GM18519 (cell line): Measurements from ENCODE around the gene STX4.

Experiments
- ATAC-seq: cut with Tn5 transposase; IDR thresholded peaks from one replicate; pipeline ENCODE4 v1.9.1; 2021; ENCODE audit warnings: mild to moderate bottlenecking, moderate library complexity; ENCODE audit not compliant: unreplicated experiment, low FRiP score

STX4 gene, protein sequence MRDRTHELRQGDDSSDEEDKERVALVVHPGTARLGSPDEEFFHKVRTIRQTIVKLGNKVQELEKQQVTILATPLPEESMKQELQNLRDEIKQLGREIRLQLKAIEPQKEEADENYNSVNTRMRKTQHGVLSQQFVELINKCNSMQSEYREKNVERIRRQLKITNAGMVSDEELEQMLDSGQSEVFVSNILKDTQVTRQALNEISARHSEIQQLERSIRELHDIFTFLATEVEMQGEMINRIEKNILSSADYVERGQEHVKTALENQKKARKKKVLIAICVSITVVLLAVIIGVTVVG

DNA sequence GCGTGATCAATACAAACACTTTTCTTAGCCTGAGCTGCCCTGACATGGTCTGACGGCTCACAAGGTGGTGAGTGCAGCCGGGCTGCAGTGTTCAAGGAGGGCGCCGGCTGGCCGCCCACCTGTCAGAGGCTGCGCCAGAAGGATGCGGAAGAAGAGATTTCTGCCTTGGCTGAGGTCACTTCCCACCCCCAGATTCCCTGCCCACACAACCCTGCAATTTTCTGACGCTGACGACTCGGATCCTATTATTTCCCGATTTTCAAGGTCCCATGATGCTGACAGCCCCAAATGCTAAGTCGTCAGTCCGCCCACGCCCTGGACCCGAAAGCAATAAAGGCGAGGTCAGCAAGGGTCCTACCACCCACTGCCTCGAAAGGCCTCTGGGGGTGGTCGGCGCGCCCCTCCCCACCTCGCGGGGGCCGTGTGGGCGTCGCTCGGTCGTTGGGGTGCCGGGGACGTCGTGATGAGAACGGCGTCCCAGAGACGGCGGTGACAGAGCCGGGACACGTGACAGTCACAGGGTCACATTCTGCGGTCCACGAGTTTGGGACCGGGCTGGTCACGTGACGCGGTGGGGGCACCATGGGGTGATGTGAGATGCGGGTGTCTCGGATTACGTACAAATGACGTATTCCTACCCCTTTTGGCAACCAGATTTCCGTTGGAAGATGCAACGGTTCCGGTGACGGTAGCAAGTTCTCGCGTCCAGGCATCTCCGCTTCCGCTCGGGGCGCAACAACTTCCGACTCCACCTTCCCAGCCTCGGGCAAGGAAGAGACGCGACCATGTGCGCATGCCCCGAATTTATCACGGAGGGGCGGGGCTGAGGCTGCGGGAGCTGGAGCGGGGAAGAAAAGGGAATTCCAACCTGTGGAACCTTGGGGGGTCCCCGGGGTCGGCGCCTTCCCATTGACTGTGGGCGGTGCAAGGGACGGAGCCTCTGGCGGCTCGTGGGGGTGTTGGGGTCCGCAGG lies at the start of gene STX4:
Gene STX4 (plus strand): TSS at position 823 of the 973 bp plus-strand sequence. CDS start 248 bp downstream, outside the sequence.
- peak; percentile 74 for ATAC-seq

DNA sequence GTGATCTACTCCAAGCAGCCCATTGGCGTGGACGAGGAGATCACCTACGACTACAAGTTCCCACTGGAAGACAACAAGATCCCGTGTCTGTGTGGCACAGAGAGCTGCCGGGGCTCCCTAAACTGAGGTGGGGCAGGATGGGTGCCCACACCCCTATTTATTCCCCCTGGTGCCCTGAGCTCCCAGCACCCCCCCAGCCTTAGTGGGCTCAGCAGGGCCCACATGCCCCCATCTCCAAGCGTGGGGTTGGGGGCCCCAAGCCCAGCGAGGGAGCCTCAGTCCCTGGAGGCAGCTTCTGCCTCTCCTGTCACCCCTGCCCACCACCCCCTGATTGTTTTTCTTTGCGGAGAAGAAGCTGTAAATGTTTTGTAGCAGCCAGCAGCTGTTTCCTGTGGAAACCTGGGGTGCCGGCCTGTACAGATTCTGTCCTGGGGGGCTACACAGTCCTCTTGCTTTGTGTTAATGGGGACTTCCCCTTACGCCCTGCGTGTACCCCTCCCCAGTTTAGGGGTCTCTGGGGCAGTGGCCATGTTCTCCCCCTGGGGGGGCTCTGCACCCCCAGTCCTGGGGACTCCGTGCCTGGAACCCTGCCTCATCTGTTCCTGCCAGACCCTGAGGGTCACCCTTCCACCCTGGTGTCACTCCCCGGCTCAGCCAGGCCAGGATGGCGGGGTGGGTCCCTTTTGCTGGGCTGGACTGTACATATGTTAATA lies 49.3 kb upstream of the STX4 start:
- ATAC-seq = no peak

GRCh38 chr16:30984669-30985400 lies 48.5 kb upstream of the STX4 start, which contains the start of gene HSD3B7:
HSD3B7 (plus strand) TSS chr16:30985207; CDS start chr16:30985659, 452 bp downstream.
- ATAC-seq = no peak

DNA sequence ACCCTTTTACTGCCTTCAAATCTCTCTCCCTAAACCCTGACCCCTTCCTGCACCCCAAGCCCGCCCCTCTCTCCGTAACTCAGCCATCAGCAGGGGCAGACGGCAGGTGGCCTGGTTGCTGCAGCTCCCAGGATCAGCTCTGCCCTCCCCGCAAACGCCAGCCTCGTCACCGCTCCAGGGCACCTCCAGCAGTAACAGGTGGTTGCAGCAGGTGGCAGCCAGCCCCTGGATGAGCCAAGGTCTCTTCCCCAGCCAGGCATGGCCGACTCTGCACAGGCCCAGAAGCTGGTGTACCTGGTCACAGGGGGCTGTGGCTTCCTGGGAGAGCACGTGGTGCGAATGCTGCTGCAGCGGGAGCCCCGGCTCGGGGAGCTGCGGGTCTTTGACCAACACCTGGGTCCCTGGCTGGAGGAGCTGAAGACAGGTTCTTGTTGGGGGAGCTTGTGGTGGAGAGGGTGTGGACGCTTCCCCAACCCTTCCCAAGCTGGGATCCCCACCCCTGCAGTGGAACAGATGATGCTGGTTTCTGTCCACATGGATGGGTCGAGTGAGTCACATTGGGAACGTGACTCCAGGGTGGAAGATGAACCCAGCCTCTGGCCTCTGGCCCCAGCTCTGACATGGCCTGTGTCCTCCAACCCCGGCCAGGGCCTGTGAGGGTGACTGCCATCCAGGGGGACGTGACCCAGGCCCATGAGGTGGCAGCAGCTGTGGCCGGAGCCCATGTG lies 47.8 kb upstream of the STX4 start:
- ATAC-seq = no peak

DNA sequence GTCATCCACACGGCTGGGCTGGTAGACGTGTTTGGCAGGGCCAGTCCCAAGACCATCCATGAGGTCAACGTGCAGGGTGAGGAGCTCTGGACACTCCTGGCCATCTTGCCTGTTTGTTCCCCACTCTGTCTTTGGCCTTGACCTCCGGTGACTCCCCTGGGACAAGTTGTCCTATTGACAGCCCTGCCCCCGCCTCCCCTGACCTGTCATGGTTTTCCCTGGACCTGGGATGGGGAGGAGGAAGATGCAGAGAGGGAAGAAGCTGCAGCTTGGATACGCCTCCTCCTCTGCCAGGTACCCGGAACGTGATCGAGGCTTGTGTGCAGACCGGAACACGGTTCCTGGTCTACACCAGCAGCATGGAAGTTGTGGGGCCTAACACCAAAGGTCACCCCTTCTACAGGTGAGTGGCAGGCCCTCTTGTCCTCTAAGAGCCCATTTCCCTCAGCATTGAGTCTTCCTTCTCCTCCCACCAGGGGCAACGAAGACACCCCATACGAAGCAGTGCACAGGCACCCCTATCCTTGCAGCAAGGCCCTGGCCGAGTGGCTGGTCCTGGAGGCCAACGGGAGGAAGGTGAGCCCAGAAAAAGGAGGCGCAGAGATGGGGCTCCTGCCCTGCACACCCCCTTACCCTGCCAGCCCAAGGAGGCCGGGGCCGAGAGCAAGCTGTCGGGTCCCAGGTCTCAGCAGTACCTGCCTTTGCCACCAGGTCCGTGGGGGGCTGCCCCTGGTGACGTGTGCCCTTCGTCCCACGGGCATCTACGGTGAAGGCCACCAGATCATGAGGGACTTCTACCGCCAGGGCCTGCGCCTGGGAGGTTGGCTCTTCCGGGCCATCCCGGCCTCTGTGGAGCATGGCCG lies 47.0 kb upstream of the STX4 start:
- no peak for ATAC-seq

DNA sequence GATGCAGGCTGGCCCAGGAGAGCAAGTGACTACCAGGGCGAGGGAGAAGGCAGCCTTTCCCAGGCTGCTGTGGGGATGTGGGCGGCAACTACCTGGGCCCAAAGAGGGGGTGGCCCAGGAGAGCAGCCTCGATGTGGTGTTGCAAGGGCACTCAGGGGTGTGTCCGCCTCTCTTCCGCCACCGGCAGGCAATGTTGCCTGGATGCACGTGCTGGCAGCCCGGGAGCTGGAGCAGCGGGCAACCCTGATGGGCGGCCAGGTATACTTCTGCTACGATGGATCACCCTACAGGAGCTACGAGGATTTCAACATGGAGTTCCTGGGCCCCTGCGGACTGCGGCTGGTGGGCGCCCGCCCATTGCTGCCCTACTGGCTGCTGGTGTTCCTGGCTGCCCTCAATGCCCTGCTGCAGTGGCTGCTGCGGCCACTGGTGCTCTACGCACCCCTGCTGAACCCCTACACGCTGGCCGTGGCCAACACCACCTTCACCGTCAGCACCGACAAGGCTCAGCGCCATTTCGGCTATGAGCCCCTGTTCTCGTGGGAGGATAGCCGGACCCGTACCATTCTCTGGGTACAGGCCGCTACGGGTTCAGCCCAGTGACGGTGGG lies 45.7 kb upstream of the STX4 start:
- ATAC-seq = no peak

- ATAC-seq = no peak
These were observed 43.8 kb upstream of the STX4 start for GRCh38 chr16:30989469-30990047.

DNA sequence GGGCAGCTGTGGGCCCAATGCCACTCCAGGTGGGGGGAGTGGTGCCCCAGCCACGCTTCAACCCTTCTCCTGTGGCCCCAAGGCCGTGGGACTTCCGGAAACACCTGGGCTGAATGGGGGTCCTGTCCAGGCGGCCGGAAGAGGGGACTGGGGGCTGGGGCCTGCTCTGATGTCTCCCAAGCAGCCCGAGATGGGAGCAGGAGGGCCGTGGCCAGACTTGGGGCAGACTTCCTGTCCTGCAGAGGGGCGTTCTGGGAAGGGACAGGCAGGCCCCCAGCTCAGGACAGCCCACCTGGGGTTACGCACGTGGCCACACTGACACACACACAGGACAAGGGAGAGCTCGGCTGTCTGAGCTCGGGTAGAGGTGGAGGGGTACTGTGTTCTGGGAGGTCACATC lies 43.3 kb upstream of the STX4 start:
- ATAC-seq = no peak

DNA sequence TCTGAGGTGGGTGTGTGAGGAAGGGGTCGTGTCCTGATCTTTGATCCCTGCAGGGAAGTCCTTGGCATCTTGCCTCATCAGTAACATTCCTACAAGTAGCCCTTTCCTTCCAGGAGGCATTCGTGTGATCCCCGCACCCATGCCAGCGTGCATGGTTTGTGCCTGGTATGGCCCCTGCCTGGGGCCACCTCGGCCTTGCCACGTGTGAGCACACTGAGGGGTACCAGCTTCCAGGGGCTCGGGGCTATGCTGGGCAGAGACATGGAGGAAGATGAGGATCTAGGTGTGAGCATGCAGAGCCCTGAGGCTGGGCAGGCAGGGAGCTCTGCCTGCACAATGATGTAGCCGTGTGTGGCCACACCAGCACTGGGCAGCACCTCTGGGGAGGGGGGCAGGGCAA lies 42.3 kb upstream of the STX4 start:
- ATAC-seq = no peak

DNA sequence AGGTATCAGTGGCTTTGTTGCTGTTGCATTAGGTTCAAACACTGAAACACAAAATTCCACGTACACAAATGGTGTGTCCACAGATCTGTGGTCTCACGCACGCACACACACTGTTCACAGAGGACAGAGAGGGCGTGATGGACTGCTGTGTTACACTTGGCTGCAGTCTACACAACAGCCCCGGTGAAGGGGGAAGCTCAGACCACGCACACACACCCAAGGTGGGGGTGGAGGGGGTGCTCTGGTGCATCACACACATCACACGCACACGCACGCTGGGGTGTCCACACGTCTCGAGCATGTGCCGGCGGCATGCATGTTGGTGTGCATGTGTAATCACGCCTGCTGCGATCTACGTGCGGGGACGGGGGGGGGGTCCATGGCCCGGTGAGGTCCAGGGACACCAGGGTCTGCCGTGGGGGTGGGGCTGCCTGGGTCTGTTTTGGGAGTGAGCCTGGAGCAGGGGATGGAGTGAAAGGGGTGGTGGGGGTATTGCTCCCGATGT lies 41.0 kb upstream of the STX4 start:
- no peak for ATAC-seq

- no peak for ATAC-seq
These were observed 40.2 kb upstream of the STX4 start for GRCh38 chr16:30992931-30993816.

GRCh38 chr16:30995927-30996323 lies 37.4 kb upstream of the STX4 start:
- ATAC-seq = no peak

- no peak for ATAC-seq
These were observed 36.9 kb upstream of the STX4 start for GRCh38 chr16:30996324-30996984.

DNA sequence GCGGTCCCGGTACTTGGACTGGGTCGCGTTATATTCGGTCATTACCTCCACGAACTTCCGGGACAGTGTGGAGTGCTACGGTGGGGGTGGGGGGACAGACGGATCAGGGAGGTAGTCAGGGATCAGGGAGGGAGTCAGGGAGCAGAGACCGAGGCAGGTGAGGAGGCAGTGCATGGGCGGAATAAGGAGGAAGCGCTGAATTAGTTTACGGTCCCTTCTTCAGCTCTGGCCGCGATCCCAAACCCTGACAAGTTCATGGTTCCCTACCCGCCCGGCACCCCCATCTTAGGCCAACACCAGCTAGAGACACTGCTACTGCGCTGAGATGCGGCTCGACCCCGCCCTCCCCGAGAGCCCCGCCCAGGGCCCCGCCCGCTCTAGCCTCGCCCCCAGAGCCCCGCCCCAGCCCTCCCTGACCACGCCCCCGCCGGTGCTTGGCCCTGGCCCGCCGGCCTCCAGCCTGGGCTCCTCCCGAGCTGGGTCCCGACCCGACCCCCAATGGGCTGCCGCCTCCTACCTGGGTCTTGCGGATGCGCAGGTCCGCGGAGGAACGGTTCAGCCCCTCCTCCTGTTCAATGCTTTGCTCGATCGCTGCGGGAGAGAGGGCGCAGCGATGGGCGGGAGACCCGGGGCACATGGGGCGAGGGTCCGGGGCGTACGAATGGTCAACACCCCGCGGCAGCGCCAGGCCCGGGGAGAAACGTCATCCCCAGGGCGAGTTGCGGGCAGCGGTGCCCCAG lies 36.2 kb upstream of the STX4 start:
- ATAC-seq = no peak
